HEK293 (cell line): ENCODE measurements around the gene NAAA.

Source experiments
- CTCF ChIA-PET: fragments of 350-600 bp; formaldehyde crosslinking; extraction: SDS; loops from one replicate; lab custom pipeline; 2021; ENCODE audit warnings: antibody characterized with exemption; lab: Yijun Ruan, JAX
- POLR2A ChIA-PET: fragments of 300-600 bp; formaldehyde crosslinking; extraction: SDS; loops from one replicate; lab custom pipeline; 2020; ENCODE audit warnings: antibody characterized with exemption, inconsistent platforms; lab: Yijun Ruan, JAX
- H3K27ac ChIP-seq: fragments of 200-500 bp; sonication (Bioruptor generic); 2 replicates; pipeline ENCODE4 v1.5.1; 2014; ENCODE audit warnings: low read depth, low read length, control low read depth, inconsistent platforms; ENCODE audit errors: extremely low read depth
- H3K36me3 ChIP-seq, 2 experiments: fragments of 200-500 bp in 1 of 2; sonication (Bioruptor generic) in 1 of 2; 1 replicate in 1 of 2; 2 replicates in 1 of 2; pipeline ENCODE4 v1.5.1; 2014 to 2017; ENCODE audit warnings: inconsistent platforms in 2 of 2, low read length in 2 of 2; ENCODE audit not compliant: control insufficient read depth in 2 of 2, insufficient read depth in 1 of 2
- H3K4me1 ChIP-seq: fragments of 200-500 bp; sonication (Bioruptor generic); 2 replicates; pipeline ENCODE4 v1.5.1; 2014; ENCODE audit warnings: mild to moderate bottlenecking, low read length, inconsistent platforms; ENCODE audit not compliant: control insufficient read depth, insufficient read depth
- H3K4me3 ChIP-seq: 2 replicates; pipeline ENCODE4 v1.5.1; 2011; ENCODE audit warnings: low read depth, mild to moderate bottlenecking, control low read depth, low read length, moderate library complexity
- H3K9me3 ChIP-seq: fragments of 200-500 bp; sonication (Bioruptor generic); 2 replicates; pipeline ENCODE4 v1.5.1; 2014; ENCODE audit warnings: low read depth, low read length, inconsistent platforms; ENCODE audit not compliant: control insufficient read depth, insufficient read depth
- AEBP2 ChIP-seq: fragments of 450-650 bp; formaldehyde crosslinking; IDR thresholded peaks from 2 replicates; pipeline ENCODE4 v1.5.1; 2016; ENCODE audit warnings: missing biosample characterization, missing genetic modification characterization, borderline replicate concordance
- GLIS1 ChIP-seq: fragments of 450-650 bp; formaldehyde crosslinking; IDR thresholded peaks from 2 replicates; pipeline ENCODE4 v1.5.1; 2016; ENCODE audit warnings: missing biosample characterization, missing genetic modification characterization
- HOXA7 ChIP-seq: sonication (generic); formaldehyde crosslinking; IDR thresholded peaks from 2 replicates; pipeline ENCODE4 v1.8.1; 2022; ENCODE audit warnings: missing genetic modification reagents, borderline replicate concordance
- HOXC10 ChIP-seq: sonication (generic); formaldehyde crosslinking; IDR thresholded peaks from 2 replicates; pipeline ENCODE4 v1.8.1; 2023; ENCODE audit warnings: mild to moderate bottlenecking, missing genetic modification reagents
- KLF17 ChIP-seq: fragments of 450-650 bp; formaldehyde crosslinking; IDR thresholded peaks from 2 replicates; pipeline ENCODE4 v1.5.1; 2016; ENCODE audit warnings: missing biosample characterization, missing genetic modification characterization
- OVOL3 ChIP-seq: fragments of 450-650 bp; formaldehyde crosslinking; IDR thresholded peaks from 2 replicates; pipeline ENCODE4 v1.5.1; 2016; ENCODE audit warnings: missing biosample characterization, missing genetic modification characterization
- PRDM10 ChIP-seq: fragments of 450-650 bp; formaldehyde crosslinking; IDR thresholded peaks from 2 replicates; pipeline ENCODE4 v1.5.1; 2016; ENCODE audit warnings: missing biosample characterization, missing genetic modification characterization
- RBAK ChIP-seq: fragments of 450-650 bp; formaldehyde crosslinking; IDR thresholded peaks from 2 replicates; pipeline ENCODE4 v1.5.1; 2016; ENCODE audit warnings: missing biosample characterization, missing genetic modification characterization
- SCRT2 ChIP-seq: fragments of 450-650 bp; formaldehyde crosslinking; IDR thresholded peaks from 2 replicates; pipeline ENCODE4 v1.5.1; 2016; ENCODE audit warnings: missing biosample characterization, missing genetic modification characterization
- YY2 ChIP-seq: fragments of 450-650 bp; formaldehyde crosslinking; IDR thresholded peaks from 2 replicates; pipeline ENCODE4 v1.5.1; 2016; ENCODE audit warnings: missing biosample characterization, missing genetic modification characterization
- ZBTB10 ChIP-seq: fragments of 450-650 bp; formaldehyde crosslinking; IDR thresholded peaks from 2 replicates; pipeline ENCODE4 v1.5.1; 2016; ENCODE audit warnings: missing biosample characterization, missing genetic modification characterization
- ZBTB17 ChIP-seq: fragments of 450-650 bp; formaldehyde crosslinking; IDR thresholded peaks from 2 replicates; pipeline ENCODE4 v1.5.1; 2016; ENCODE audit warnings: missing biosample characterization, missing genetic modification characterization
- ZBTB48 ChIP-seq: fragments of 450-650 bp; formaldehyde crosslinking; IDR thresholded peaks from 2 replicates; pipeline ENCODE4 v1.5.1; 2016; ENCODE audit warnings: missing biosample characterization, missing genetic modification characterization
- ZFHX2 ChIP-seq: fragments of 450-650 bp; formaldehyde crosslinking; conservative IDR thresholded peaks from 2 replicates; pipeline ENCODE4 v1.5.1; 2016; ENCODE audit warnings: missing biosample characterization, missing genetic modification characterization
- ZNF202 ChIP-seq: fragments of 450-650 bp; formaldehyde crosslinking; IDR thresholded peaks from 2 replicates; pipeline ENCODE4 v1.5.1; 2016; ENCODE audit warnings: missing biosample characterization, missing genetic modification characterization, borderline replicate concordance
- ZNF280C ChIP-seq: fragments of 450-650 bp; formaldehyde crosslinking; IDR thresholded peaks from 2 replicates; pipeline ENCODE4 v1.5.1; 2016; ENCODE audit warnings: missing biosample characterization, missing genetic modification characterization
- ZNF404 ChIP-seq: fragments of 450-650 bp; formaldehyde crosslinking; IDR thresholded peaks from 2 replicates; pipeline ENCODE4 v1.5.1; 2017; ENCODE audit warnings: missing biosample characterization, missing genetic modification characterization
- ZNF558 ChIP-seq: fragments of 450-650 bp; formaldehyde crosslinking; IDR thresholded peaks from 2 replicates; pipeline ENCODE4 v1.5.1; 2016; ENCODE audit warnings: missing biosample characterization, missing genetic modification characterization
- ZNF629 ChIP-seq: fragments of 450-650 bp; formaldehyde crosslinking; IDR thresholded peaks from 2 replicates; pipeline ENCODE4 v1.5.1; 2017; ENCODE audit warnings: missing biosample characterization, missing genetic modification characterization
- ZNF645 ChIP-seq: fragments of 450-650 bp; formaldehyde crosslinking; IDR thresholded peaks from 2 replicates; pipeline ENCODE4; 2016; ENCODE audit warnings: missing biosample characterization, missing genetic modification characterization
- ZNF677 ChIP-seq: fragments of 450-650 bp; IDR thresholded peaks from 2 replicates; pipeline ENCODE4 v1.5.0; 2018; ENCODE audit warnings: missing biosample characterization, mild to moderate bottlenecking, missing genetic modification characterization, moderate library complexity
- ZNF76 ChIP-seq: fragments of 450-650 bp; formaldehyde crosslinking; IDR thresholded peaks from 2 replicates; pipeline ENCODE4; 2016; ENCODE audit warnings: low read depth, missing biosample characterization, missing genetic modification characterization, borderline replicate concordance
- ZNF768 ChIP-seq: fragments of 450-650 bp; formaldehyde crosslinking; IDR thresholded peaks from 2 replicates; pipeline ENCODE4 v1.5.1; 2018; ENCODE audit warnings: missing biosample characterization, mild to moderate bottlenecking, missing genetic modification characterization
- ZNF837 ChIP-seq: fragments of 450-650 bp; formaldehyde crosslinking; IDR thresholded peaks from 2 replicates; pipeline ENCODE4 v1.5.1; 2016; ENCODE audit warnings: missing biosample characterization, missing genetic modification characterization
- ZSCAN16 ChIP-seq: fragments of 450-650 bp; formaldehyde crosslinking; IDR thresholded peaks from 2 replicates; pipeline ENCODE4 v1.5.1; 2016; ENCODE audit warnings: missing biosample characterization, missing genetic modification characterization

Gene NAAA

GRCh38 chr4:75953509-75953908 is 12.7 kb upstream of the NAAA start:
- Histone ChIP-seq H3K9me3 (no peaks in the 10 kb centered on the region), H3K4me3 (no peak overlapping the region), H3K27ac (no peak overlapping the region), H3K36me3 (peaks cover 15 to 96% of the 10 kb centered on the region in 2 experiments), H3K4me1 (no peaks in the 10 kb centered on the region)
- POLR2A ChIA-PET = no interaction called here
- TF ChIP-seq ZBTB48 (no peak), KLF17 (tag by site-specific recombination) (no peak), ZSCAN16 (no peak), ZNF677 (no peak), HOXA7 (no peak), ZNF558 (tag by site-specific recombination) (no peak), OVOL3 (tag by site-specific recombination) (no peak), ZNF645 (no peak), ZBTB10 (tag by site-specific recombination) (no peak), ZNF280C (tag by site-specific recombination) (no peak), ZNF768 (no peak), ZBTB17 (no peak), ZNF837 (no peak), ZNF404 (tag by site-specific recombination) (no peak), ZNF76 (tag by site-specific recombination) (no peak), RBAK (tag by site-specific recombination) (no peak), GLIS1 (tag by site-specific recombination) (no peak), HOXC10 (CRISPR knock-in tag) (no peak)
- CTCF ChIA-PET = no interaction called here

GRCh38 chr4:75950213-75950815 is 9.5 kb upstream of the NAAA start:
- Histone ChIP-seq H3K9me3 (no peaks in the 10 kb centered on the region), H3K27ac (no peak overlapping the region), H3K36me3 (peaks cover 7 to 81% of the 10 kb centered on the region in 2 experiments), H3K4me3 (no peak overlapping the region), H3K4me1 (no peaks in the 10 kb centered on the region)
- CTCF ChIA-PET = no interaction called here
- POLR2A ChIA-PET = interaction anchor here (0.7 kb wide), 1 partner anchor 19 kb away, joined by 4 read pairs; no protein-coding TSS in a partner anchor
- TF ChIP-seq SCRT2 (tag by site-specific recombination) (no peak), YY2 (no peak), ZNF629 (tag by site-specific recombination) (no peak), PRDM10 (tag by site-specific recombination) (no peak), ZNF202 (tag by site-specific recombination) (no peak), AEBP2 (tag by site-specific recombination) (no peak), ZFHX2 (tag by site-specific recombination) (no peak)
